ENCODE measurements around the gene CD74. TPM values are rescaled to one million over a fixed set of nuclear protein-coding genes. Genes with fewer than 3 reads are reported as not detected.

Gene CD74
- total and polyA plus RNA-seq, 2 of the 4 experiments (the other 2 are of a cell fraction): 0.18 to 1.1 TPM

- ChIA-PET POLR2A (ENCODE audit: unreplicated experiment) (no interaction called here), CTCF (interaction anchor here (1.3 kb wide), 1 partner anchor 14 kb away, joined by 3 read pairs; no protein-coding TSS in a partner anchor)
- H2BK120ac ChIP-seq (ENCODE audit: low read depth, low read length): peak overlapping the region; percentile 37; the same call in 1 of the 2 replicates
- H3K18ac ChIP-seq (ENCODE audit: low read depth, low read length): no peak overlapping the region
- ATAC-seq (ENCODE audit: low read depth): peak; percentile 86
- no peaks in the 10 kb centered on the region for H3K9me3 ChIP-seq (ENCODE audit: control insufficient read depth, insufficient read depth, low read length)
- H2BK5ac ChIP-seq (ENCODE audit: low read depth, low read length, poor library complexity, severe bottlenecking): peak overlapping the region; percentile 59
- H2AK5ac ChIP-seq (ENCODE audit: low read depth, low read length): peak overlapping the region; percentile 46; the same call in 1 of the 2 replicates
- peaks cover 7% of the 10 kb centered on the region; the same call in 1 of the 2 replicates for H4K20me1 ChIP-seq (ENCODE audit: insufficient read depth, low read length)
- H3K79me1 ChIP-seq (ENCODE audit: low read depth in 1 of 2, low read length in 2 of 2): peaks cover 0 to 15% of the 10 kb centered on the region in 2 experiments; a peak in 1 of 4 replicates
- peak overlapping the region; percentile 73 for H2AK9ac ChIP-seq (replicated peaks; ENCODE audit: low read depth, low read length, poor library complexity)
- H3K36me3 ChIP-seq (ENCODE audit: control insufficient read depth, insufficient read depth, low read length): peaks cover 31% of the 10 kb centered on the region
- H3K27me3 ChIP-seq (ENCODE audit: control insufficient read depth, insufficient read depth, low read length): no peaks in the 10 kb centered on the region
- peak; percentile 58 for DNase-seq
- dilution Hi-C loops (cut with HindIII; ENCODE audit: low sequenced_read_pairs, unreplicated experiment): no loop called here
- no peak overlapping the region for H3K4me3 ChIP-seq (ENCODE audit: insufficient read depth, low read depth, low read length)
- TF ChIP-seq FOS (IDR thresholded peaks at IDR 0.05; ENCODE audit: low read depth, low read length): no peak
- no peak for TF ChIP-seq ELK1 (IDR thresholded peaks at IDR 0.05; ENCODE audit: borderline replicate concordance, low read depth, low read length)
- no peak for TF ChIP-seq RCOR1 (IDR thresholded peaks at IDR 0.05; ENCODE audit: insufficient replicate concordance, low read length)
- no peak for TF ChIP-seq SMC3 (IDR thresholded peaks at IDR 0.05; ENCODE audit: low read depth, low read length)
- no peak for TF ChIP-seq NFE2L2 (IDR thresholded peaks at IDR 0.05; ENCODE audit: low read depth, low read length)
- no peak for TF ChIP-seq MAZ (IDR thresholded peaks at IDR 0.05; ENCODE audit: borderline replicate concordance, low read depth, low read length)
- no peak for TF ChIP-seq MAFK (IDR thresholded peaks at IDR 0.05; ENCODE audit: low read depth, low read length)
- no peak for TF ChIP-seq RFX5 (IDR thresholded peaks at IDR 0.05; ENCODE audit: low read depth, low read length)
- TF ChIP-seq MXI1 (IDR thresholded peaks at IDR 0.05; ENCODE audit: borderline replicate concordance, low read depth, low read length): no peak
- TF ChIP-seq CTCF (conservative IDR thresholded peaks at IDR 0.05; ENCODE audit: low read depth, low read length): no peak
- TF ChIP-seq BHLHE40 (IDR thresholded peaks at IDR 0.05; ENCODE audit: low read depth, low read length): no peak
- peak overlapping the region; percentile 47; the same call in 1 of the 2 replicates for H3K27ac ChIP-seq (ENCODE audit: insufficient read depth, low read length)
- H4K5ac ChIP-seq (ENCODE audit: low read depth, low read length): peak overlapping the region; percentile 19; the same call in 1 of the 2 replicates
- H3K4me2 ChIP-seq (ENCODE audit: low read depth, low read length): no peak overlapping the region
- in situ Hi-C loops (cut with MboI; ENCODE audit: low sequenced_read_pairs): no loop called here
- no peak overlapping the region for H3K23ac ChIP-seq (ENCODE audit: low read depth, low read length)
- WGBS, 2 experiments (ENCODE audit: extremely low coverage in 2 of 2, insufficient read length in 1 of 2): no CpG with 5 or more reads among the region's 11 CpGs
- no peak overlapping the region for H2AFZ ChIP-seq (replicated peaks; ENCODE audit: low read length, poor library complexity)
- H4K8ac ChIP-seq (ENCODE audit: low read depth in 2 of 2, low read length in 2 of 2): peak overlapping the region in 1 of 2 experiments; percentile 42; a peak in 2 of 4 replicates
- peak overlapping the region; percentile 46 for H4K91ac ChIP-seq (ENCODE audit: insufficient read depth, low read depth, low read length)
- H2BK20ac ChIP-seq (ENCODE audit: low read depth, low read length): 0 out of 2 replicates have a peak overlapping the region, but pooled peaks have one; percentile 33
- no TSS peak for BruUV-seq (replicated peaks)
- intact Hi-C loops (cut with micrococcal nuclease): loop anchor here (5.0 kb wide), 1 partner anchor 33 kb away; no protein-coding TSS in a partner anchor
- H3K9ac ChIP-seq (ENCODE audit: low read depth, low read length): no peak overlapping the region
- peak overlapping the region; percentile 58; the same call in 1 of the 3 replicates for H2BK15ac ChIP-seq (ENCODE audit: low read depth, low read length)
- H3K4ac ChIP-seq (ENCODE audit: low read depth, low read length): peak overlapping the region; percentile 68
- H3K56ac ChIP-seq (ENCODE audit: extremely low read depth, insufficient read depth, low read length): no peak overlapping the region
- H3K14ac ChIP-seq (replicated peaks; ENCODE audit: low read depth, low read length): peak overlapping the region; percentile 25; the same call in 1 of the 2 replicates
- H3K4me1 ChIP-seq (ENCODE audit: control insufficient read depth, insufficient read depth, low read length): peaks cover 19% of the 10 kb centered on the region
- peaks cover 36% of the 10 kb centered on the region for H3K9me1 ChIP-seq (ENCODE audit: insufficient read depth, low read length)
These were observed 13.0 kb downstream of the CD74 start for GRCh38 chr5:150399524-150400211.
